K562 (cell line): ENCODE results near the gene KIF5A. TPM values are rescaled to one million over a fixed set of nuclear protein-coding genes. Genes with fewer than 3 reads are reported as not detected.

Experiments
- BCOR ChIP-seq: fragments of 450-650 bp; IDR thresholded peaks from 2 replicates; pipeline ENCODE4 v1.6.1; 2016
- BRCA1 ChIP-seq, 2 experiments: fragments of 450-650 bp in 1 of 2; sonication (generic) in 1 of 2; formaldehyde crosslinking in 1 of 2; IDR thresholded peaks; 2 replicates each; pipeline versions ENCODE4 v1.5.0 to v1.6.1; 2017 to 2020; ENCODE audit warnings: mild to moderate bottlenecking in 1 of 2, missing genetic modification reagents in 1 of 2
- CREB3L1 ChIP-seq: fragments of 450-650 bp; IDR thresholded peaks from 2 replicates; pipeline ENCODE4 v1.6.1; 2014; ENCODE audit warnings: low read depth, mild to moderate bottlenecking, moderate library complexity, borderline replicate concordance
- CSDE1 ChIP-seq, 2 experiments: fragments of 450-650 bp; IDR thresholded peaks; 2 replicates each; pipeline ENCODE4 v1.6.1; 2016; ENCODE audit warnings: mild to moderate bottlenecking in 1 of 2
- ELF4 ChIP-seq: fragments of 450-650 bp; formaldehyde crosslinking; IDR thresholded peaks from 2 replicates; pipeline ENCODE4 v1.4.0; 2022; ENCODE audit warnings: missing genetic modification characterization
- HDAC1 ChIP-seq, 2 experiments: fragments of 450-650 bp; IDR thresholded peaks; 2 replicates each; pipeline ENCODE4 v1.6.1; 2016 to 2017; ENCODE audit warnings: inconsistent platforms in 1 of 2, mild to moderate bottlenecking in 1 of 2, moderate library complexity in 1 of 2
- NFIX ChIP-seq: fragments of 250-450 bp; sonication (Bioruptor Pico); IDR thresholded peaks from 2 replicates; pipeline ENCODE4 v1.4.0; 2020; ENCODE audit warnings: low read depth, mild to moderate bottlenecking, moderate library complexity
- NFYB ChIP-seq: IDR thresholded peaks from 2 replicates; pipeline ENCODE4 v1.6.1; 2011; ENCODE audit warnings: mild to moderate bottlenecking, moderate library complexity; ENCODE audit not compliant: insufficient read length; ENCODE audit errors: extremely low read depth
- SIRT6 ChIP-seq: IDR thresholded peaks from one replicate; pipeline ENCODE4 v1.6.1; 2012; ENCODE audit warnings: low read depth, mild to moderate bottlenecking, control low read depth, inconsistent platforms, low read length, moderate library complexity
- STAT5A ChIP-seq: IDR thresholded peaks from 2 replicates; pipeline ENCODE4 v1.6.1; 2012; ENCODE audit warnings: low read length, inconsistent platforms, borderline replicate concordance
- TGIF2 ChIP-seq: sonication (generic); formaldehyde crosslinking; IDR thresholded peaks from 2 replicates; pipeline ENCODE4 v1.8.1; 2022; ENCODE audit warnings: mild to moderate bottlenecking, missing genetic modification reagents, moderate library complexity
- TSC22D4 ChIP-seq: fragments of 450-650 bp; IDR thresholded peaks from 2 replicates; pipeline ENCODE4 v1.6.1; 2016; ENCODE audit warnings: missing genetic modification characterization, missing biosample characterization, control low read depth
- ZBTB26 ChIP-seq: fragments of 450-650 bp; formaldehyde crosslinking; IDR thresholded peaks from 2 replicates; pipeline ENCODE4 v1.4.0; 2022; ENCODE audit warnings: missing genetic modification characterization
- ZNF79 ChIP-seq: fragments of 250-450 bp; sonication (Bioruptor Pico); IDR thresholded peaks from 2 replicates; pipeline ENCODE4 v1.4.0; 2020; ENCODE audit warnings: low read depth, mild to moderate bottlenecking, moderate library complexity
- polyA plus RNA-seq, 8 experiments: library from polyadenylated mRNA; depleted of rRNA in 4 of 8; stranded (reverse) in 5 of 8; unstranded in 3 of 8; fragments of >200 nt; fragmentation: Nextera tagmentation in 2 of 8; fragmentation: Illumina TruSeq in 1 of 8; extraction: Ambion mirVana in 2 of 8; extraction: Trizol in 1 of 8; gene quantifications; 2 replicates each; pipeline versions ENCODE4 v1.2.1 to v1.2.3, GENCODE V29; 2011 to 2014; ENCODE audit warnings: inconsistent platforms in 1 of 8, missing spikeins in 1 of 8
- total RNA-seq, 7 experiments: library from RNA; depleted of rRNA in 6 of 7; stranded (reverse); fragments of >200 nt in 6 of 7; fragmentation: Illumina TruSeq in 2 of 7; extraction: Trizol in 2 of 7; gene quantifications; 2 replicates each; pipeline versions ENCODE4 v1.2.1 to v1.2.3, GENCODE V29; 2011 to 2021; ENCODE audit warnings: low replicate concordance in 1 of 7
- TF ChIP-seq, protein P1 (sequence below): fragments of 250-450 bp; sonication (Bioruptor Pico); IDR thresholded peaks from 2 replicates; pipeline ENCODE4 v1.4.0; 2020; ENCODE audit warnings: mild to moderate bottlenecking, moderate library complexity, borderline replicate concordance
- TF ChIP-seq, protein P2 (sequence below): sonication (generic); formaldehyde crosslinking; IDR thresholded peaks from 2 replicates; pipeline ENCODE4 v1.9.0; 2022; ENCODE audit warnings: mild to moderate bottlenecking, missing genetic modification reagents
- TF ChIP-seq, protein P3 (sequence below): sonication (generic); formaldehyde crosslinking; IDR thresholded peaks from 2 replicates; pipeline ENCODE4 v1.8.0; 2023; ENCODE audit warnings: mild to moderate bottlenecking, missing genetic modification reagents
- TF ChIP-seq, protein P4 (sequence below): fragments of 450-650 bp; IDR thresholded peaks from 2 replicates; pipeline ENCODE4 v1.6.1; 2017; ENCODE audit warnings: antibody characterized with exemption

Gene KIF5A
- total and polyA plus RNA-seq, 9 of the 15 experiments (the other 6 are each of a cell fraction or from before 2014, with no cell fraction given), result 3.4 to 17.7 (median 8.0) TPM

- TF ChIP-seq CREB3L1, result no peak
- no peak for TF ChIP-seq TSC22D4
- no peak for TF ChIP-seq SIRT6
- TF ChIP-seq ZNF79 (CRISPR knock-in tag), result no peak
- TF ChIP-seq, protein P1, sequence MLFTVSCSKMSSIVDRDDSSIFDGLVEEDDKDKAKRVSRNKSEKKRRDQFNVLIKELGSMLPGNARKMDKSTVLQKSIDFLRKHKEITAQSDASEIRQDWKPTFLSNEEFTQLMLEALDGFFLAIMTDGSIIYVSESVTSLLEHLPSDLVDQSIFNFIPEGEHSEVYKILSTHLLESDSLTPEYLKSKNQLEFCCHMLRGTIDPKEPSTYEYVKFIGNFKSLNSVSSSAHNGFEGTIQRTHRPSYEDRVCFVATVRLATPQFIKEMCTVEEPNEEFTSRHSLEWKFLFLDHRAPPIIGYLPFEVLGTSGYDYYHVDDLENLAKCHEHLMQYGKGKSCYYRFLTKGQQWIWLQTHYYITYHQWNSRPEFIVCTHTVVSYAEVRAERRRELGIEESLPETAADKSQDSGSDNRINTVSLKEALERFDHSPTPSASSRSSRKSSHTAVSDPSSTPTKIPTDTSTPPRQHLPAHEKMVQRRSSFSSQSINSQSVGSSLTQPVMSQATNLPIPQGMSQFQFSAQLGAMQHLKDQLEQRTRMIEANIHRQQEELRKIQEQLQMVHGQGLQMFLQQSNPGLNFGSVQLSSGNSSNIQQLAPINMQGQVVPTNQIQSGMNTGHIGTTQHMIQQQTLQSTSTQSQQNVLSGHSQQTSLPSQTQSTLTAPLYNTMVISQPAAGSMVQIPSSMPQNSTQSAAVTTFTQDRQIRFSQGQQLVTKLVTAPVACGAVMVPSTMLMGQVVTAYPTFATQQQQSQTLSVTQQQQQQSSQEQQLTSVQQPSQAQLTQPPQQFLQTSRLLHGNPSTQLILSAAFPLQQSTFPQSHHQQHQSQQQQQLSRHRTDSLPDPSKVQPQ (CRISPR knock-in tag), result no peak
- no peak for TF ChIP-seq ELF4 (CRISPR knock-in tag)
- no peak for TF ChIP-seq CSDE1 (IDR thresholded peaks at IDR 0.05)
- TF ChIP-seq, protein P2, sequence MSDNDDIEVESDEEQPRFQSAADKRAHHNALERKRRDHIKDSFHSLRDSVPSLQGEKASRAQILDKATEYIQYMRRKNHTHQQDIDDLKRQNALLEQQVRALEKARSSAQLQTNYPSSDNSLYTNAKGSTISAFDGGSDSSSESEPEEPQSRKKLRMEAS, result no peak
- TF ChIP-seq NFIX (CRISPR knock-in tag), result no peak
- TF ChIP-seq, protein P3, sequence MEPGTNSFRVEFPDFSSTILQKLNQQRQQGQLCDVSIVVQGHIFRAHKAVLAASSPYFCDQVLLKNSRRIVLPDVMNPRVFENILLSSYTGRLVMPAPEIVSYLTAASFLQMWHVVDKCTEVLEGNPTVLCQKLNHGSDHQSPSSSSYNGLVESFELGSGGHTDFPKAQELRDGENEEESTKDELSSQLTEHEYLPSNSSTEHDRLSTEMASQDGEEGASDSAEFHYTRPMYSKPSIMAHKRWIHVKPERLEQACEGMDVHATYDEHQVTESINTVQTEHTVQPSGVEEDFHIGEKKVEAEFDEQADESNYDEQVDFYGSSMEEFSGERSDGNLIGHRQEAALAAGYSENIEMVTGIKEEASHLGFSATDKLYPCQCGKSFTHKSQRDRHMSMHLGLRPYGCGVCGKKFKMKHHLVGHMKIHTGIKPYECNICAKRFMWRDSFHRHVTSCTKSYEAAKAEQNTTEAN (CRISPR knock-in tag), result no peak
- 0 out of 4 replicates have a peak, but pooled peaks of 1 of the 2 experiments have one; percentile 36 for TF ChIP-seq HDAC1 (IDR thresholded peaks at IDR 0.05)
- no peak for TF ChIP-seq NFYB
- TF ChIP-seq, protein P4, sequence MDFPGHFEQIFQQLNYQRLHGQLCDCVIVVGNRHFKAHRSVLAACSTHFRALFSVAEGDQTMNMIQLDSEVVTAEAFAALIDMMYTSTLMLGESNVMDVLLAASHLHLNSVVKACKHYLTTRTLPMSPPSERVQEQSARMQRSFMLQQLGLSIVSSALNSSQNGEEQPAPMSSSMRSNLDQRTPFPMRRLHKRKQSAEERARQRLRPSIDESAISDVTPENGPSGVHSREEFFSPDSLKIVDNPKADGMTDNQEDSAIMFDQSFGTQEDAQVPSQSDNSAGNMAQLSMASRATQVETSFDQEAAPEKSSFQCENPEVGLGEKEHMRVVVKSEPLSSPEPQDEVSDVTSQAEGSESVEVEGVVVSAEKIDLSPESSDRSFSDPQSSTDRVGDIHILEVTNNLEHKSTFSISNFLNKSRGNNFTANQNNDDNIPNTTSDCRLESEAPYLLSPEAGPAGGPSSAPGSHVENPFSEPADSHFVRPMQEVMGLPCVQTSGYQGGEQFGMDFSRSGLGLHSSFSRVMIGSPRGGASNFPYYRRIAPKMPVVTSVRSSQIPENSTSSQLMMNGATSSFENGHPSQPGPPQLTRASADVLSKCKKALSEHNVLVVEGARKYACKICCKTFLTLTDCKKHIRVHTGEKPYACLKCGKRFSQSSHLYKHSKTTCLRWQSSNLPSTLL, result no peak
- no peak for TF ChIP-seq BRCA1 (IDR thresholded peaks at IDR 0.05)
- TF ChIP-seq BRCA1 (CRISPR knock-in tag; IDR thresholded peaks at IDR 0.05), result no peak
- no peak for TF ChIP-seq STAT5A
- no peak for TF ChIP-seq BCOR
- TF ChIP-seq TGIF2 (CRISPR knock-in tag), result no peak
- peak; percentile 86 for TF ChIP-seq ZBTB26 (CRISPR knock-in tag)
Observed at GRCh38 chr12:57522887-57523705, 26.7 kb upstream of the KIF5A start (continued).
